ENCODE measurements around the gene CDKN1C. TPM values are rescaled to one million over a fixed set of nuclear protein-coding genes. Genes with fewer than 3 reads are reported as not detected.

The CDKN1C gene
- total and polyA plus RNA-seq, 2 of the 8 experiments (the other 6 are each of a cell fraction or from before 2014, with no cell fraction given), result 12.8 to 14.1 TPM

- TF ChIP-seq CHD7 (IDR thresholded peaks at IDR 0.05; ENCODE audit: insufficient replicate concordance, low read length), result no peak
- TF ChIP-seq KDM4A (IDR thresholded peaks at IDR 0.05; ENCODE audit: low read depth, low read length, severe bottlenecking), result no peak
- TF ChIP-seq RAD21 (IDR thresholded peaks at IDR 0.05 in 1 of 2, conservative IDR thresholded peaks at IDR 0.05 in 1 of 2; ENCODE audit: low read depth in 2 of 2, low read length in 2 of 2), result no peak
- no peak for TF ChIP-seq KDM5A (IDR thresholded peaks at IDR 0.05; ENCODE audit: low read length)
- no peak for TF ChIP-seq SAP30 (IDR thresholded peaks at IDR 0.05; ENCODE audit: insufficient read depth, insufficient replicate concordance, low read length)
- no peak for TF ChIP-seq CBX8 (IDR thresholded peaks at IDR 0.05; ENCODE audit: borderline replicate concordance, low read depth, low read length)
These were observed 12.9 kb upstream of the CDKN1C start (continued) for GRCh38 chr11:2898366-2899079.

All from H1 (cell line).